Right atrium auricular region (tissue), 2 donors: ENCODE measurements around the gene AGO1. TPM values are rescaled to one million over a fixed set of nuclear protein-coding genes. Genes with fewer than 3 reads are reported as not detected.
"Not testable (repeated sequence)": the region's sequence is repeated elsewhere in the genome, so short reads cannot be mapped to it uniquely, and the experiment has no call there.

ENCODE experiments used
- DNase-seq: peaks from one replicate; pipeline ENCODE4 v3.0.0-alpha.2; 2019; ENCODE audit warnings: low spot score
- H3K27ac ChIP-seq, 2 donors: fragments of 200-600 bp; sonication (generic); 1 replicate in 1 of 2; 2 replicates in 1 of 2; pipeline ENCODE4 v1.5.1; 2016 to 2019
- H3K27me3 ChIP-seq, 2 donors: fragments of 200-600 bp; sonication (generic); one replicate each; pipeline versions ENCODE4 v1.5.1 to v1.6.0; 2017 to 2019
- H3K36me3 ChIP-seq: fragments of 200-600 bp; sonication (generic); one replicate; pipeline ENCODE4 v1.5.1; 2016
- H3K4me1 ChIP-seq, 2 donors: fragments of 200-600 bp; sonication (generic); one replicate each; pipeline versions ENCODE4 v1.5.1 to v1.6.0; 2017 to 2019
- H3K4me3 ChIP-seq, 2 donors: fragments of 200-600 bp; sonication (generic); 1 replicate in 1 of 2; 2 replicates in 1 of 2; pipeline ENCODE4 v1.5.1; 2017 to 2019; ENCODE audit warnings: mild to moderate bottlenecking in 1 of 2, moderate library complexity in 1 of 2
- H3K9me3 ChIP-seq, 2 donors: fragments of 200-600 bp; sonication (generic); one replicate each; pipeline ENCODE4 v1.5.1; 2019
- total RNA-seq, 2 donors: library from RNA; depleted of rRNA; stranded (reverse); fragments of >200 nt; gene quantifications; one replicate each; pipeline ENCODE4 v1.1.0, GENCODE V29; 2016
- TF ChIP-seq, protein P1 (sequence below), 2 donors: fragments of 200-600 bp; sonication (generic); IDR thresholded peaks; one replicate each; pipeline ENCODE4 v1.5.1; 2019; ENCODE audit warnings: antibody characterized with exemption in 2 of 2

Gene AGO1
- total RNA-seq, 2 donors from 2014 or later: 20.3 to 22.1 TPM

DNA sequence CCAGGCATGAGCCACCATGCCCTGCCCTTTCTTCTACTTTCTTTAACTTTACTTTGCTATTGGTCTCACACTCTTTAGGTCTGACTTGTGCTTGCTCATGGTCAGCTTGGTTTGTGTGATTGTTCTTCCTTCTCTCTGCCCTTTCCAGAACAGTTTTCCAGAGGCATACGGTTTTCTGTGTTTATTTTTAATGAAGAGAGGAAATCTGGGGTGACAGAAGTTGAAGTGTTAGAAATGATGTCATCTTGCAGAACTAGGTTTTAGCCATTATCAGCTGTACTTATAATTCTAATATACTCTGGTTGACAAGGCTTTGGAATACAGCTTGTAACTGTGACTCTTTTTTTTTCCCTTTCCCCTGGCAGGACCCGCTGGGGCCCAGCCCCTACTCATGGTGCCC lies 62.3 kb downstream of the AGO1 start:
- H3K9me3 ChIP-seq: no peaks in the 10 kb centered on the region
- peaks cover 0 to 40% of the 10 kb centered on the region in 2 donors for H3K4me1 ChIP-seq
- TF ChIP-seq, protein P1, sequence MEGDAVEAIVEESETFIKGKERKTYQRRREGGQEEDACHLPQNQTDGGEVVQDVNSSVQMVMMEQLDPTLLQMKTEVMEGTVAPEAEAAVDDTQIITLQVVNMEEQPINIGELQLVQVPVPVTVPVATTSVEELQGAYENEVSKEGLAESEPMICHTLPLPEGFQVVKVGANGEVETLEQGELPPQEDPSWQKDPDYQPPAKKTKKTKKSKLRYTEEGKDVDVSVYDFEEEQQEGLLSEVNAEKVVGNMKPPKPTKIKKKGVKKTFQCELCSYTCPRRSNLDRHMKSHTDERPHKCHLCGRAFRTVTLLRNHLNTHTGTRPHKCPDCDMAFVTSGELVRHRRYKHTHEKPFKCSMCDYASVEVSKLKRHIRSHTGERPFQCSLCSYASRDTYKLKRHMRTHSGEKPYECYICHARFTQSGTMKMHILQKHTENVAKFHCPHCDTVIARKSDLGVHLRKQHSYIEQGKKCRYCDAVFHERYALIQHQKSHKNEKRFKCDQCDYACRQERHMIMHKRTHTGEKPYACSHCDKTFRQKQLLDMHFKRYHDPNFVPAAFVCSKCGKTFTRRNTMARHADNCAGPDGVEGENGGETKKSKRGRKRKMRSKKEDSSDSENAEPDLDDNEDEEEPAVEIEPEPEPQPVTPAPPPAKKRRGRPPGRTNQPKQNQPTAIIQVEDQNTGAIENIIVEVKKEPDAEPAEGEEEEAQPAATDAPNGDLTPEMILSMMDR (IDR thresholded peaks at IDR 0.05): no peak
- H3K27me3 ChIP-seq: no peaks in the 10 kb centered on the region
- DNase-seq: no peak
- H3K4me3 ChIP-seq: no peak overlapping the region
- H3K36me3 ChIP-seq: no peaks in the 10 kb centered on the region
- no peak overlapping the region for H3K27ac ChIP-seq

DNA sequence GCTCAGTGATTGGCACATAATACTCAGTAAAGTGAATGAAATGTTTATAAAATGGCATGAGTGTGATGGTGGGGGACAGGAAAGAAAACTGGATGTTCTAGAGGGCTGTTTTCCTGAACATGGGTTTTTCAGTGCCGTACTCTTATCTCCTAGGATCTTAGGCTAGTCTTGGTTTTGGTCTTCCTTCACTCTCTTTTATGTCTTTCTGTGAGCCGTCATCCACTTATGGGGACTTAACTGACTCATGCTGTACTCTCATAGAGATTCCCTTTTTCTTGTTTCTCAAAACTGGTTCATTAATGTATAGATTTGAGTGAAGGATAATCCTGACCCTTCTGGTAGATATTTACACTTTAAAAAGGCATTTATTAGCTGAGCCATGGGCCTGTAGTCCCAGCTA lies 64.5 kb downstream of the AGO1 start:
- no peaks in the 10 kb centered on the region for H3K27me3 ChIP-seq
- H3K4me1 ChIP-seq: peaks cover 0 to 28% of the 10 kb centered on the region in 2 donors
- H3K27ac ChIP-seq: no peak overlapping the region
- no peaks in the 10 kb centered on the region for H3K9me3 ChIP-seq
- H3K4me3 ChIP-seq: no peak overlapping the region
- TF ChIP-seq, protein P1 (IDR thresholded peaks at IDR 0.05): no peak
- no peaks in the 10 kb centered on the region for H3K36me3 ChIP-seq
- DNase-seq: no peak

DNA sequence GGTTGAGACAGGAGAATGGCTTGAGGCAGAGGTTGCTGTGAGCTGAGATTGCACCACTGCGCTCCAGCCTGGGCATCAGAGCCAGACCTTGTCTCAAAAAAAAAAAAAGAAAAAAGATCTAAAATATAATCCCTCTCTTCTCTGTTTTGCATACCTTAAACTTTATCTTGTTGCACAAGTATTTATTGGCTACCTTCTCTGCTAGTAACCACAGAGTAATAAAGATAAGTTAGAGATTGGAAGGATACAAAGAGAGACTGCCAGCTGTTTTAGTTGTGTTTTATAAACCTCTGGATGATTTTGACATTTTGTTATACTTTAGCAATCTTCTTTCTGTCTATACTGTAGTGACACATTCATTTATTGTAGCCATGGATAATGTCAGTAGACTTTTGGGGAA lies 75.5 kb downstream of the AGO1 start:
- H3K4me1 ChIP-seq: no peaks in the 10 kb centered on the region
- no peak overlapping the region for H3K27ac ChIP-seq
- H3K4me3 ChIP-seq: no peak overlapping the region
- TF ChIP-seq, protein P1 (IDR thresholded peaks at IDR 0.05): no peak
- H3K27me3 ChIP-seq: no peaks in the 10 kb centered on the region
- peaks cover 4% of the 10 kb centered on the region for H3K36me3 ChIP-seq
- no peaks in the 10 kb centered on the region for H3K9me3 ChIP-seq
- DNase-seq: no peak

DNA sequence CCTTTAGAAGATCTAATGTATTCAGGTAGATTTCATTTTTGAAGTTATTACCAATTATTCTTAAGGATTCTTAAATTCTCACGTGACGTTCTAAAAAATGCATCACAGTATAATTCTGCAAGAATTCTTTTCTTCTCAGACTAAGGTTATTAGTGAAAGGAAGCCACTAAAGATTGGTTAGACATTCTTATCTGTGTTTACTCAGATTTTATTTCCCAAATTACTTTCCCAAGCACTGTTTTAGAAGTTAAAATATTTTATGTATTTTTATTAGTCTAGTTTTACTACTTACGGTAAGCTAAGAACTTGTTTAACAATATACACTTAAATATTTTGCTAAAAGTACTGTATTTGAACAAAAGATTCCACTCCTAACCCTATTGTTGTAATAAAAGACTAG lies 76.3 kb downstream of the AGO1 start:
- H3K27me3 ChIP-seq: no peaks in the 10 kb centered on the region
- H3K4me3 ChIP-seq: no peak overlapping the region
- no peak overlapping the region for H3K27ac ChIP-seq
- H3K9me3 ChIP-seq: no peaks in the 10 kb centered on the region
- TF ChIP-seq, protein P1 (IDR thresholded peaks at IDR 0.05): no peak
- no peaks in the 10 kb centered on the region for H3K4me1 ChIP-seq
- peaks cover 4% of the 10 kb centered on the region for H3K36me3 ChIP-seq
- DNase-seq: no peak

DNA sequence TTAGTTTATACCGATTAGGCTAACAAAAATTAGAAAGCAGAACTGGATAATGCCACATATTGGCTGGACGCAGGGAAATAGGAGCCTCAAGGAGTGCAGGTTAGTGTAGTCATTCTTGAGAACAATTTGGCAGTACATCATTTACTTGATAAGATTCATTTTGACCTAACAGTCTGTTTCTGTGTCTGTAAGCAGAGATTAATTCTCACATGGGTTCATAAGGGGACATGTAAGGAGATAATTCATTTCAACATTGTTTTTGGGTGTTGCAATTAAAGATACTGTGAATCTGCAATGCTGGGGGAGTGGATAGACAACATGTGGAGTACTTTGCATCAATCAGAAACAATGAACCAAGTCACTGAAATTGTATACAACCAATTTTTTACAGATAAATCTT lies 79.9 kb downstream of the AGO1 start:
- no peak for DNase-seq
- peaks cover 3% of the 10 kb centered on the region for H3K36me3 ChIP-seq
- TF ChIP-seq, protein P1 (IDR thresholded peaks at IDR 0.05): no peak
- no peaks in the 10 kb centered on the region for H3K27me3 ChIP-seq
- H3K4me3 ChIP-seq: no peak overlapping the region
- no peaks in the 10 kb centered on the region for H3K9me3 ChIP-seq
- H3K27ac ChIP-seq: no peak overlapping the region
- no peaks in the 10 kb centered on the region for H3K4me1 ChIP-seq

DNA sequence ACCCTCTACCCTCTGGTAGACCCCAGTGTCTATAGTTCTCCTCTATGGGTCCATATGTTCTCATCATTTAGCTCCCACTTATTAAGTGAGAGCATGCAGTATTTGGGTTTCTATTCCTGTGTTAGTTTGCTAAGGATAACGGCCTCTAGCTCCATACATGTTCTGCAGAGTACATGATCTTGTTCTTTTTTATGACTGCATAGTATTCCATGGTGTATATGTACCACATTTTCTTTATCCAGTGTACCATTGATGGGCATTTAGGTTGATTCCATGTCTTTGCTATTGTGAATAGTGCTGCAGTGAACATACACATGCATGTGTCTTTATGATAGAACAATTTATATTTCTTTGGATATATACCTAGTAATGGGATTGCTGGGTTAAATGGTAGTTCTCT lies 81.3 kb downstream of the AGO1 start:
- not testable (repeated sequence) for H3K9me3 ChIP-seq, H3K4me1 ChIP-seq, H3K27ac ChIP-seq, H3K27me3 ChIP-seq, H3K4me3 ChIP-seq, H3K36me3 ChIP-seq, DNase-seq
